Measurements from ENCODE around the gene MEAF6.
A peak's percentile ranks its signal among the peaks of the same experiment; 100 is the strongest.

MEAF6 gene

GRCh38 chr1:37482796-37483744 is 31.5 kb downstream of the MEAF6 start:
- H3K9me3 Mint-ChIP-seq (ENCODE audit: low read depth), result no peaks in the 10 kb centered on the region
- peaks cover 49% of the 10 kb centered on the region for H3K4me1 Mint-ChIP-seq (ENCODE audit: low read depth)
- H3K4me3 Mint-ChIP-seq, result no peak overlapping the region
- H3K27ac Mint-ChIP-seq, result peak overlapping the region; percentile 98
- H3K36me3 Mint-ChIP-seq, result peaks cover 7% of the 10 kb centered on the region
- no peaks in the 10 kb centered on the region for H3K27me3 Mint-ChIP-seq

GRCh38 chr1:37482004-37482785 is 32.4 kb downstream of the MEAF6 start:
- H3K27ac Mint-ChIP-seq, result peak overlapping the region; percentile 98
- H3K4me1 Mint-ChIP-seq (ENCODE audit: low read depth), result peaks cover 50% of the 10 kb centered on the region
- H3K36me3 Mint-ChIP-seq, result peaks cover 13% of the 10 kb centered on the region
- no peaks in the 10 kb centered on the region for H3K27me3 Mint-ChIP-seq
- H3K4me3 Mint-ChIP-seq, result peak overlapping the region; percentile 44
- H3K9me3 Mint-ChIP-seq (ENCODE audit: low read depth), result no peaks in the 10 kb centered on the region

GRCh38 chr1:37481289-37482003 is 33.1 kb downstream of the MEAF6 start:
- Mint-ChIP-seq H3K36me3 (peaks cover 16% of the 10 kb centered on the region), H3K27ac (peak overlapping the region; percentile 98), H3K27me3 (no peaks in the 10 kb centered on the region), H3K9me3 (ENCODE audit: low read depth) (no peaks in the 10 kb centered on the region), H3K4me1 (ENCODE audit: low read depth) (peaks cover 43% of the 10 kb centered on the region), H3K4me3 (peak overlapping the region; percentile 99)

GRCh38 chr1:37480581-37481288 is 33.8 kb downstream of the MEAF6 start:
- Mint-ChIP-seq H3K36me3 (peaks cover 20% of the 10 kb centered on the region), H3K27ac (peak overlapping the region; percentile 98), H3K4me1 (ENCODE audit: low read depth) (peaks cover 37% of the 10 kb centered on the region), H3K27me3 (no peaks in the 10 kb centered on the region), H3K4me3 (peak overlapping the region; percentile 99), H3K9me3 (ENCODE audit: low read depth) (no peaks in the 10 kb centered on the region)

- H3K36me3 Mint-ChIP-seq, result peaks cover 21% of the 10 kb centered on the region
- H3K27ac Mint-ChIP-seq, result peak overlapping the region; percentile 98
- peak overlapping the region; percentile 99 for H3K4me3 Mint-ChIP-seq
- H3K9me3 Mint-ChIP-seq (ENCODE audit: low read depth), result no peaks in the 10 kb centered on the region
- H3K27me3 Mint-ChIP-seq, result no peaks in the 10 kb centered on the region
- peaks cover 37% of the 10 kb centered on the region for H3K4me1 Mint-ChIP-seq (ENCODE audit: low read depth)
These were observed 34.5 kb downstream of the MEAF6 start for GRCh38 chr1:37480125-37480466.

- Mint-ChIP-seq H3K27ac (peak overlapping the region; percentile 98), H3K4me1 (ENCODE audit: low read depth) (peaks cover 35% of the 10 kb centered on the region), H3K27me3 (no peaks in the 10 kb centered on the region), H3K4me3 (peak overlapping the region; percentile 99), H3K36me3 (peaks cover 22% of the 10 kb centered on the region), H3K9me3 (ENCODE audit: low read depth) (no peaks in the 10 kb centered on the region)
These were observed 35.1 kb downstream of the MEAF6 start for GRCh38 chr1:37479255-37480124.

GRCh38 chr1:37478890-37479254 is 35.7 kb downstream of the MEAF6 start:
- Mint-ChIP-seq H3K27me3 (no peaks in the 10 kb centered on the region), H3K4me1 (ENCODE audit: low read depth) (peaks cover 31% of the 10 kb centered on the region), H3K27ac (peak overlapping the region; percentile 98), H3K4me3 (peak overlapping the region; percentile 99), H3K9me3 (ENCODE audit: low read depth) (no peaks in the 10 kb centered on the region), H3K36me3 (peaks cover 22% of the 10 kb centered on the region)

GRCh38 chr1:37478451-37478881 is 36.1 kb downstream of the MEAF6 start:
- Mint-ChIP-seq H3K36me3 (peaks cover 22% of the 10 kb centered on the region), H3K27me3 (no peaks in the 10 kb centered on the region), H3K4me3 (peak overlapping the region; percentile 99), H3K27ac (peak overlapping the region; percentile 98), H3K9me3 (ENCODE audit: low read depth) (no peaks in the 10 kb centered on the region), H3K4me1 (ENCODE audit: low read depth) (peaks cover 35% of the 10 kb centered on the region)

GRCh38 chr1:37477946-37478345 is 36.6 kb downstream of the MEAF6 start:
- H3K36me3 Mint-ChIP-seq, result peaks cover 22% of the 10 kb centered on the region

GRCh38 chr1:37477198-37477931 is 37.2 kb downstream of the MEAF6 start:
- peak overlapping the region; percentile 98 for H3K27ac Mint-ChIP-seq
- H3K9me3 Mint-ChIP-seq (ENCODE audit: low read depth), result no peaks in the 10 kb centered on the region

More at GRCh38 chr1:37477946-37478345, 36.6 kb downstream of the MEAF6 start:
- H3K9me3 Mint-ChIP-seq (ENCODE audit: low read depth), result no peaks in the 10 kb centered on the region
- peak overlapping the region; percentile 98 for H3K27ac Mint-ChIP-seq
- H3K4me3 Mint-ChIP-seq, result peak overlapping the region; percentile 99
- no peaks in the 10 kb centered on the region for H3K27me3 Mint-ChIP-seq
- peaks cover 41% of the 10 kb centered on the region for H3K4me1 Mint-ChIP-seq (ENCODE audit: low read depth)

GRCh38 chr1:37476460-37477197 is 37.9 kb downstream of the MEAF6 start:
- peaks cover 22% of the 10 kb centered on the region for H3K36me3 Mint-ChIP-seq
- peak overlapping the region; percentile 98 for H3K27ac Mint-ChIP-seq
- peak overlapping the region; percentile 99 for H3K4me3 Mint-ChIP-seq
- no peaks in the 10 kb centered on the region for H3K9me3 Mint-ChIP-seq (ENCODE audit: low read depth)
- H3K4me1 Mint-ChIP-seq (ENCODE audit: low read depth), result peaks cover 50% of the 10 kb centered on the region
- no peaks in the 10 kb centered on the region for H3K27me3 Mint-ChIP-seq

More at GRCh38 chr1:37477198-37477931, 37.2 kb downstream of the MEAF6 start:
- no peaks in the 10 kb centered on the region for H3K27me3 Mint-ChIP-seq
- peaks cover 45% of the 10 kb centered on the region for H3K4me1 Mint-ChIP-seq (ENCODE audit: low read depth)
- H3K36me3 Mint-ChIP-seq, result peaks cover 22% of the 10 kb centered on the region
- peak overlapping the region; percentile 99 for H3K4me3 Mint-ChIP-seq

- no peaks in the 10 kb centered on the region for H3K27me3 Mint-ChIP-seq
- H3K9me3 Mint-ChIP-seq (ENCODE audit: low read depth), result no peaks in the 10 kb centered on the region
- peak overlapping the region; percentile 99 for H3K4me3 Mint-ChIP-seq
- H3K4me1 Mint-ChIP-seq (ENCODE audit: low read depth), result peaks cover 49% of the 10 kb centered on the region
- H3K27ac Mint-ChIP-seq, result peak overlapping the region; percentile 98
- peaks cover 22% of the 10 kb centered on the region for H3K36me3 Mint-ChIP-seq
These were observed 38.5 kb downstream of the MEAF6 start for GRCh38 chr1:37476087-37476452.

Data from activated naive CD8-positive, alpha-beta T cell (primary cell).